Mesendoderm (in vitro differentiated cells): ENCODE data around the gene SHF.
A peak's percentile ranks its signal among the peaks of the same experiment; 100 is the strongest.

Experiments
- DNase-seq: peaks from one replicate; pipeline ENCODE4 v3.0.0; 2013
- H2AK5ac ChIP-seq: 2 replicates; pipeline ENCODE4 v1.6.1; 2013; ENCODE audit warnings: low read length, inconsistent platforms
- H2BK120ac ChIP-seq: 2 replicates; pipeline ENCODE4 v1.6.1; 2013; ENCODE audit warnings: low read depth, mild to moderate bottlenecking, low read length, moderate library complexity, mixed read lengths
- H2BK15ac ChIP-seq: replicated peaks from 2 replicates; pipeline ENCODE4 v1.6.1; 2013; ENCODE audit warnings: low read depth, mild to moderate bottlenecking, moderate library complexity
- H2BK5ac ChIP-seq: 2 replicates; pipeline ENCODE4 v1.6.1; 2013; ENCODE audit warnings: low read length, inconsistent platforms
- H3K18ac ChIP-seq: 2 replicates; pipeline ENCODE4 v1.6.1; 2013; ENCODE audit warnings: mild to moderate bottlenecking, low read length, mixed read lengths
- H3K23ac ChIP-seq: one replicate; pipeline ENCODE4 v1.6.1; 2013; ENCODE audit warnings: low read length
- H3K27ac ChIP-seq: 2 replicates; pipeline ENCODE4 v1.5.1; 2013; ENCODE audit warnings: low read depth, mild to moderate bottlenecking, inconsistent platforms, low read length, moderate library complexity
- H3K27me3 ChIP-seq: 2 replicates; pipeline ENCODE4 v1.6.1; 2013; ENCODE audit warnings: low read length, control low read depth, mild to moderate bottlenecking, inconsistent platforms; ENCODE audit not compliant: insufficient read depth, poor library complexity
- H3K36me3 ChIP-seq: 2 replicates; pipeline ENCODE4 v1.6.1; 2013; ENCODE audit warnings: low read length, inconsistent platforms; ENCODE audit not compliant: control insufficient read depth, insufficient read depth
- H3K4ac ChIP-seq: one replicate; pipeline ENCODE4 v1.6.1; 2013; ENCODE audit warnings: low read depth, mild to moderate bottlenecking, low read length, moderate library complexity
- H3K4me1 ChIP-seq: 2 replicates; pipeline ENCODE4 v1.6.1; 2013; ENCODE audit warnings: low read depth, low read length, inconsistent platforms; ENCODE audit not compliant: control insufficient read depth
- H3K4me2 ChIP-seq: 2 replicates; pipeline ENCODE4 v1.6.1; 2013; ENCODE audit warnings: low read length
- H3K4me3 ChIP-seq: 2 replicates; pipeline ENCODE4 v1.5.1; 2013; ENCODE audit warnings: mild to moderate bottlenecking, low read length
- H3K56ac ChIP-seq: one replicate; pipeline ENCODE4 v1.6.1; 2013; ENCODE audit warnings: low read length
- H3K79me1 ChIP-seq: 2 replicates; pipeline ENCODE4 v1.6.1; 2013; ENCODE audit warnings: low read length, inconsistent platforms
- H3K79me2 ChIP-seq: 2 replicates; pipeline ENCODE4 v1.6.1; 2013; ENCODE audit warnings: mild to moderate bottlenecking, low read length; ENCODE audit not compliant: control insufficient read depth, insufficient read depth
- H3K9ac ChIP-seq: 2 replicates; pipeline ENCODE4 v1.6.1; 2013; ENCODE audit warnings: low read length, inconsistent platforms
- H4K5ac ChIP-seq: one replicate; pipeline ENCODE4 v1.6.1; 2013; ENCODE audit warnings: low read length
- H4K8ac ChIP-seq: one replicate; pipeline ENCODE4 v1.6.1; 2013; ENCODE audit warnings: low read depth, mild to moderate bottlenecking, control low read depth, low read length, moderate library complexity
- WGBS: extraction: QIAGEN DNeasy Blood & Tissue Kit; methylation state at CpG from one replicate; pipeline ENCODE4 v1.1.7; 2013; ENCODE audit warnings: low lambda C conversion rate, missing lambda C conversion rate; ENCODE audit not compliant: insufficient coverage; ENCODE audit errors: extremely low coverage; 5-methylcytosine and 5-hydroxymethylcytosine counted together

Gene SHF

GRCh38 chr15:45134046-45134445, 53.7 kb downstream of the SHF start:
- Histone ChIP-seq H4K5ac (no peak overlapping the region), H3K36me3 (no peaks in the 10 kb centered on the region), H3K79me1 (no peaks in the 10 kb centered on the region), H3K4me2 (no peak overlapping the region), H3K27me3 (peaks cover 50% of the 10 kb centered on the region), H3K4me3 (no peak overlapping the region), H3K18ac (no peak overlapping the region), H3K27ac (no peak overlapping the region), H3K23ac (no peak overlapping the region), H2AK5ac (no peak overlapping the region), H3K9ac (no peak overlapping the region), H4K8ac (no peak overlapping the region), H3K79me2 (no peaks in the 10 kb centered on the region), H3K4ac (no peak overlapping the region), H3K56ac (no peak overlapping the region), H2BK15ac (no peak overlapping the region), H2BK120ac (no peak overlapping the region), H3K4me1 (no peaks in the 10 kb centered on the region), H2BK5ac (no peak overlapping the region)
- no CpG with 5 or more reads among the region's 7 CpGs for WGBS
- DNase-seq = no peak

GRCh38 chr15:45133561-45133920, 54.2 kb downstream of the SHF start:
- no peak overlapping the region for H3K27ac ChIP-seq
- H3K4me3 ChIP-seq = no peak overlapping the region
- no peaks in the 10 kb centered on the region for H3K36me3 ChIP-seq
- no peaks in the 10 kb centered on the region for H3K4me1 ChIP-seq
- H3K23ac ChIP-seq = no peak overlapping the region
- no peak overlapping the region for H4K5ac ChIP-seq
- H2BK5ac ChIP-seq = no peak overlapping the region
- H3K79me2 ChIP-seq = no peaks in the 10 kb centered on the region
- no peak overlapping the region for H4K8ac ChIP-seq
- no peak for DNase-seq
- H3K18ac ChIP-seq = no peak overlapping the region
- H3K9ac ChIP-seq = no peak overlapping the region
- H2AK5ac ChIP-seq = no peak overlapping the region
- H2BK120ac ChIP-seq = no peak overlapping the region
- H3K27me3 ChIP-seq = peaks cover 56% of the 10 kb centered on the region
- H3K4me2 ChIP-seq = no peak overlapping the region
- H2BK15ac ChIP-seq = no peak overlapping the region
- H3K79me1 ChIP-seq = no peaks in the 10 kb centered on the region
- no CpG with 5 or more reads among the region's 5 CpGs for WGBS
- H3K4ac ChIP-seq = no peak overlapping the region
- no peak overlapping the region for H3K56ac ChIP-seq

GRCh38 chr15:45132844-45133560, 54.8 kb downstream of the SHF start:
- Histone ChIP-seq H2BK5ac (no peak overlapping the region), H3K56ac (no peak overlapping the region), H3K18ac (no peak overlapping the region), H2AK5ac (no peak overlapping the region), H3K27me3 (peaks cover 61% of the 10 kb centered on the region), H3K4me3 (no peak overlapping the region), H3K79me1 (no peaks in the 10 kb centered on the region), H2BK120ac (no peak overlapping the region), H3K36me3 (no peaks in the 10 kb centered on the region), H3K27ac (no peak overlapping the region), H3K79me2 (no peaks in the 10 kb centered on the region), H3K9ac (no peak overlapping the region), H2BK15ac (no peak overlapping the region), H3K4ac (no peak overlapping the region), H3K4me2 (no peak overlapping the region), H4K8ac (no peak overlapping the region), H4K5ac (no peak overlapping the region), H3K4me1 (no peaks in the 10 kb centered on the region), H3K23ac (no peak overlapping the region)
- WGBS = no CpG with 5 or more reads among the region's 3 CpGs
- DNase-seq = no peak

DNA sequence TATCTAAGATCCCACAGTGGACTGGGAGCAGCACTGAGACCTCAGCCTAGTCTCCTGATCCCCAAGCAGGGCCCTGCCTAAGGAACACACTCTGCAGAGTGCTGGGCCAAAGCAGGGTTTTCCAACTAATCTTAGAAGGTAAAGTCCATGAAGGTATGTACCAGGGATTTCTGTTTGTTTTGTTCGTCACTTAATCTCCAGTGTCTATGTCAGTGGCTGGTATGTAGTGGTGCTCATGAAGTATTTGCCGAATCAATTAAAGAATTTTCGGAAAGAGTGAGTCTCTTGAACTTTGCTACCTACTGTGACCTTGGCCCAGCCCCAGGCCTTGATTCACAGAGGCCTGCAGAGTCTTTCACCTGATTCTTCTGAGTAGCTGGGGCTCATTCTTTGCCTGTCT, 56.3 kb downstream of the SHF start:
- no peak overlapping the region for H3K27ac ChIP-seq
- whole genome bisulfite sequencing = no CpG with 5 or more reads among the region's 3 CpGs

DNA sequence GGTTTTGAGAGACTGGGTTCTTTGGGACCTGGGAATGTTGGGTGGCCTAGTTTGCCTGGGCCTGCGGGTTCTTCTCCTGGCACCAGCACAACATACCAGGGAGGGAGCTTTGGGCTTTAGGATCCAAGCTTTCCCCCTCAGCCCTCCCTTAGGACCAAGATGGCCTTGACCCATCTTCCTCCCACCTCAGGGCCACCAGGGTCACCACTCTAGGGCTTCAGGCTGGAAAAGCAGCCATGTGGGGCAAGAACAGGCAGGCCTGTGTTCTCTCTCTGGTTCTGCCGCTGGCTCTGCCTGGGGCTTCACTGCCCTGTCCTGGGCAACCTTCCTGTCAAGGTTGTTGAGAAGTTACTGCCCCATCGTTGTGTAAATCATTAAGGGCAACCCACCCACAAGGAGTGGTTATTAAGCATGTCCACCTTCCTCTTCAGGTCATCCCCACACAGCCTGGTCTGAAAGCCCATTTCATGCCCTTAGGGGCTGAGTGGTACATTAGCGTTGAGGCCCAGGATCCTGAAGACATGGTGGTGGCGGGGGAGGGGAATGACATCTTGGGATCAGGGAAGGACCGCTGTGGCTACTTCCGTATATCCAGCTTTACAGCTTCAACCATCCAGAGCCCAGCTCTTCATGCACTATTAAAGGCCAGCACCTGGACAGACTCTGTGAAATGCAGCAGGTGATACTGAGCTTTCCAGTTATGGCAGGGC, 57.3 kb downstream of the SHF start:
- Histone ChIP-seq H3K9ac (no peak overlapping the region), H3K27me3 (peaks cover 68% of the 10 kb centered on the region), H3K79me1 (no peaks in the 10 kb centered on the region), H2BK15ac (no peak overlapping the region), H2BK120ac (no peak overlapping the region), H3K4me2 (no peak overlapping the region), H3K36me3 (no peaks in the 10 kb centered on the region), H3K4me1 (no peaks in the 10 kb centered on the region), H4K8ac (no peak overlapping the region), H2AK5ac (no peak overlapping the region), H2BK5ac (no peak overlapping the region), H4K5ac (no peak overlapping the region), H3K79me2 (no peaks in the 10 kb centered on the region), H3K18ac (no peak overlapping the region), H3K56ac (peak overlapping the region; percentile 49), H3K27ac (no peak overlapping the region), H3K4ac (no peak overlapping the region), H3K23ac (no peak overlapping the region), H3K4me3 (no peak overlapping the region)
- no CpG with 5 or more reads among the region's 7 CpGs for WGBS
- no peak for DNase-seq

More for the DNA sequence above, 56.3 kb downstream of the SHF start:
- no peak overlapping the region for H3K4ac ChIP-seq
- H3K79me1 ChIP-seq = no peaks in the 10 kb centered on the region
- H2BK120ac ChIP-seq = no peak overlapping the region
- no peak overlapping the region for H3K9ac ChIP-seq
- no peak overlapping the region for H4K5ac ChIP-seq
- no peak for DNase-seq
- H2BK5ac ChIP-seq = no peak overlapping the region
- no peak overlapping the region for H3K23ac ChIP-seq
- no peak overlapping the region for H3K4me3 ChIP-seq
- peaks cover 67% of the 10 kb centered on the region for H3K27me3 ChIP-seq
- no peak overlapping the region for H3K4me2 ChIP-seq
- H2AK5ac ChIP-seq = no peak overlapping the region
- no peaks in the 10 kb centered on the region for H3K4me1 ChIP-seq
- no peak overlapping the region for H3K56ac ChIP-seq
- H4K8ac ChIP-seq = no peak overlapping the region
- no peak overlapping the region for H2BK15ac ChIP-seq
- no peaks in the 10 kb centered on the region for H3K79me2 ChIP-seq
- no peaks in the 10 kb centered on the region for H3K36me3 ChIP-seq
- H3K18ac ChIP-seq = no peak overlapping the region
